ENCODE data around the gene HDAC9. TPM values are rescaled to one million over a fixed set of nuclear protein-coding genes. Genes with fewer than 3 reads are reported as not detected.

The HDAC9 gene
- total and polyA plus RNA-seq, 4 donors: 2.2 to 41.0 (median 4.1) TPM

GRCh38 chr7:18831943-18832342, 336.4 kb downstream of the HDAC9 start:
- H3K27ac ChIP-seq (ENCODE audit: low read depth in 1 of 2, low read length in 1 of 2): no peak overlapping the region
- WGBS, 2 donors: 72 to 74% methylated on average over 2 of the region's 2 CpGs
- H3K36me3 ChIP-seq (ENCODE audit: control insufficient read depth in 4 of 4, insufficient read depth in 4 of 4, low read length in 4 of 4): peaks cover 0 to 6% (median 0%) of the 10 kb centered on the region in 4 donors
- H3K9ac ChIP-seq (ENCODE audit: insufficient read depth in 1 of 2, low read length in 2 of 2): no peak overlapping the region
- H3K9me3 ChIP-seq (ENCODE audit: control insufficient read depth in 4 of 4, insufficient read depth in 3 of 4, low read length in 3 of 4): no peaks in the 10 kb centered on the region
- DNase-seq: no peak
- TF ChIP-seq, protein P1, sequence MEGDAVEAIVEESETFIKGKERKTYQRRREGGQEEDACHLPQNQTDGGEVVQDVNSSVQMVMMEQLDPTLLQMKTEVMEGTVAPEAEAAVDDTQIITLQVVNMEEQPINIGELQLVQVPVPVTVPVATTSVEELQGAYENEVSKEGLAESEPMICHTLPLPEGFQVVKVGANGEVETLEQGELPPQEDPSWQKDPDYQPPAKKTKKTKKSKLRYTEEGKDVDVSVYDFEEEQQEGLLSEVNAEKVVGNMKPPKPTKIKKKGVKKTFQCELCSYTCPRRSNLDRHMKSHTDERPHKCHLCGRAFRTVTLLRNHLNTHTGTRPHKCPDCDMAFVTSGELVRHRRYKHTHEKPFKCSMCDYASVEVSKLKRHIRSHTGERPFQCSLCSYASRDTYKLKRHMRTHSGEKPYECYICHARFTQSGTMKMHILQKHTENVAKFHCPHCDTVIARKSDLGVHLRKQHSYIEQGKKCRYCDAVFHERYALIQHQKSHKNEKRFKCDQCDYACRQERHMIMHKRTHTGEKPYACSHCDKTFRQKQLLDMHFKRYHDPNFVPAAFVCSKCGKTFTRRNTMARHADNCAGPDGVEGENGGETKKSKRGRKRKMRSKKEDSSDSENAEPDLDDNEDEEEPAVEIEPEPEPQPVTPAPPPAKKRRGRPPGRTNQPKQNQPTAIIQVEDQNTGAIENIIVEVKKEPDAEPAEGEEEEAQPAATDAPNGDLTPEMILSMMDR (IDR thresholded peaks at IDR 0.05; ENCODE audit: control extremely low read depth, extremely low read depth): no peak
- ATAC-seq (ENCODE audit: insufficient read depth, low FRiP score): no peak
- H3K27me3 ChIP-seq (ENCODE audit: control insufficient read depth in 3 of 3, insufficient read depth in 3 of 3, low read length in 2 of 3): no peaks in the 10 kb centered on the region
- no peak overlapping the region for H3K4me3 ChIP-seq
- H3K4me1 ChIP-seq (ENCODE audit: control insufficient read depth in 5 of 5, insufficient read depth in 5 of 5, low read length in 5 of 5): peaks cover 0 to 9% (median 0%) of the 10 kb centered on the region in 5 donors

GRCh38 chr7:18834577-18834976, 339.0 kb downstream of the HDAC9 start:
- no peak overlapping the region for H3K9ac ChIP-seq (ENCODE audit: insufficient read depth in 1 of 2, low read length in 2 of 2)
- H3K36me3 ChIP-seq (ENCODE audit: control insufficient read depth in 4 of 4, insufficient read depth in 4 of 4, low read length in 4 of 4): peaks cover 0 to 6% (median 0%) of the 10 kb centered on the region in 4 donors
- H3K27me3 ChIP-seq (ENCODE audit: control insufficient read depth in 3 of 3, insufficient read depth in 3 of 3, low read length in 2 of 3): no peaks in the 10 kb centered on the region
- no peak for ATAC-seq (ENCODE audit: insufficient read depth, low FRiP score)
- H3K9me3 ChIP-seq (ENCODE audit: control insufficient read depth in 4 of 4, insufficient read depth in 3 of 4, low read length in 3 of 4): no peaks in the 10 kb centered on the region
- no peak overlapping the region for H3K27ac ChIP-seq (ENCODE audit: low read depth in 1 of 2, low read length in 1 of 2)
- H3K4me1 ChIP-seq (ENCODE audit: control insufficient read depth in 5 of 5, insufficient read depth in 5 of 5, low read length in 5 of 5): peaks cover 0 to 9% (median 0%) of the 10 kb centered on the region in 5 donors
- TF ChIP-seq, protein P1 (IDR thresholded peaks at IDR 0.05; ENCODE audit: control extremely low read depth, extremely low read depth): no peak
- H3K4me3 ChIP-seq: no peak overlapping the region
- 77 to 87% methylated on average over 8 of the region's 8 CpGs for WGBS, 2 donors
- DNase-seq: peak; percentile 15 to 81 (median 73)

DNA sequence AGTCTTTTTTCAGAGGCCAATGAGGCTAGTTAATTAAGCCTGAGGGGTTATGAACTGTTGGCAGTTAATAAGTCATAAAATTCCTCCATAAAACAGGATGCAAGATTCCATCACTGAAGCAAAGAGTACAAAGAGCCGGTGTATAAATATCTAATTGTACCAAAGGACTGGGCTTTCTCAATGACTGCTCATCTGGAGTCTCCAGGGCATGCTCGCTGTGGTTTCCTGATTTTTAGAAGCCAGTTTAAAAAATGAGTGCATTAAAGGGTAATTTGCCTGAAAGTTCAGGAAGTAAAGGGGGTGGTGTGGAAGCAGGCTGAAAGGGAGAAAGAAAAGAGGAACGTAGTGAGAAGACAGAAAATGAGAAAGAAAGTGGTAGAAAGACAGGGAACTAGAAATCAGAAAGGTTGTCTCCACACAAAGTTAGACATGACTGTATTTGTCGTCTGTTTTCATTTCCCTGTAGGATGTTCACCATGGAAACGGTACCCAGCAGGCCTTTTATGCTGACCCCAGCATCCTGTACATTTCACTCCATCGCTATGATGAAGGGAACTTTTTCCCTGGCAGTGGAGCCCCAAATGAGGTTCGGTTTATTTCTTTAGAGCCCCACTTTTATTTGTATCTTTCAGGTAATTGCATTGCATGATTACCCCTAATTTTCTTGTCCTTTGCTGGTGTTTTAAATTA, 339.6 kb downstream of the HDAC9 start:
- no peak overlapping the region for H3K27ac ChIP-seq (ENCODE audit: low read depth in 1 of 2, low read length in 1 of 2)
- no peak for ATAC-seq (ENCODE audit: insufficient read depth, low FRiP score)
- H3K4me1 ChIP-seq (ENCODE audit: control insufficient read depth in 5 of 5, insufficient read depth in 5 of 5, low read length in 5 of 5): peaks cover 0 to 9% (median 0%) of the 10 kb centered on the region in 5 donors
- no peak overlapping the region for H3K9ac ChIP-seq (ENCODE audit: insufficient read depth in 1 of 2, low read length in 2 of 2)
- H3K27me3 ChIP-seq (ENCODE audit: control insufficient read depth in 3 of 3, insufficient read depth in 3 of 3, low read length in 2 of 3): no peaks in the 10 kb centered on the region
- TF ChIP-seq, protein P1 (IDR thresholded peaks at IDR 0.05; ENCODE audit: control extremely low read depth, extremely low read depth): no peak
- peak in 2 of 3 donors; percentile 21 to 22 for DNase-seq
- H3K9me3 ChIP-seq (ENCODE audit: control insufficient read depth in 4 of 4, insufficient read depth in 3 of 4, low read length in 3 of 4): no peaks in the 10 kb centered on the region
- WGBS, 2 donors: 47 to 66% methylated on average over 7 of the region's 7 CpGs
- no peak overlapping the region for H3K4me3 ChIP-seq
- H3K36me3 ChIP-seq (ENCODE audit: control insufficient read depth in 4 of 4, insufficient read depth in 4 of 4, low read length in 4 of 4): peaks cover 0 to 6% (median 0%) of the 10 kb centered on the region in 4 donors
